Activated CD4-positive, alpha-beta T cell treated with anti-CD3 and anti-CD28 coated beads for 1 hour (primary cell): ENCODE results near the gene USP37.

Experiments
- DNase-seq: peaks from one replicate; pipeline ENCODE4 v3.0.0-alpha.2; 2020

The USP37 gene

DNA sequence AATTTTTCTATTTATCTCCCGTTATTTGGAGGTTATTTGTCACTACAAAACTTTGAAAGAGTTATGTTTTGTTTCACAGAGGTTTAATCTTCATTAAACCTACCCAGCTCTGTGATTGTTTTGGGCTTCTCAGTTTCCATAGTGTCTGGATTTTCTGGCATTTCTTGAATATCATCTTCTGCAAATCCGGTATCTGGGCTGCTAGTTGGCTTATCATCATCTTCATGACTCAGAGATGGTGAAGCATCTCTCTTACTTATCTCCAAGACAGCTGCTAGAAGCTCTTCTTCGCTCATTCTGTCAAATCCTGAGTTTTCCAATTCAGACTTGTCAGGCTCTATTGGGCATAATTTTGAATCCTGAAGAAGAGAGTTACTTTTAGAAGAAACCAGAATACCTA lies 93.6 kb downstream of the USP37 start:
- no peak for DNase-seq

DNA sequence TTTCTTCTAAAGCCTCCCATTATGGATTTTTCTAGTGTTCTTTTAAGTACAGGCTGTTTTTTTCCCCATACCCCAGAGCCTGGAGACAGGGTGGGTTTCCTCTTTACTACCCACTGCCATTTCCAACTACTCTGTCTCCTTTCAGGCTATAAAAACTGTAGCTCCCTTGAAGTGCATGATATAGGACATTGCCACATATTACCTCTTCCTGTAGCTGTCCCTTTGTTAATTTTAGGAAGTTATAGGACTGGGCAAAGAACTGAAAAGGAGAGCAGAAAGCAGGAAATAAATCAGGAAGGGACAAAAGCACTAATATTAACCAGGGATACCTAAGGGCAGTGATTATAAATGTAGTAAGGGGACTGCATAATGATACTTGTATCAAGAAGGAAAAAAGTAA lies 95.2 kb downstream of the USP37 start:
- DNase-seq = no peak

GRCh38 chr2:218471982-218472381 lies 96.2 kb downstream of the USP37 start:
- no peak for DNase-seq

DNA sequence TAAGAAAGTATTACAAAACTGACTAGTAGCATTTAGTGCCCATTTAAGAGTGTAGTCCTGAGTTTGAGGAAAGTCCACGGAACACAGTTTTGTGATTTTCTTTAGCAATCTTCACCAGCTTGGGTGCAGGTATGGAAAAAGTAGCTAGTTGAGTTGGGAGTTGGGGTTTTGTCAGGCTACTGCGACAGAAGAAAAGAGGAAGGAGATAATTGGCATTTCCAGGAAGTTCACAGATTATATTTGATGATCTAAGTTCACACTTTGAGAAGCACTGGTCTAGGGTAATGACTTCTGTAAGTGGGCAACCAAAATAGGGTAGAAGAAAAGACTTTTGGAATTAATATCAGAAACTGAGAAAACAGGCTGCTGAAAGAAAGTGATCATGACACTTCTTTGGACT lies 97.1 kb downstream of the USP37 start:
- DNase-seq = no peak

DNA sequence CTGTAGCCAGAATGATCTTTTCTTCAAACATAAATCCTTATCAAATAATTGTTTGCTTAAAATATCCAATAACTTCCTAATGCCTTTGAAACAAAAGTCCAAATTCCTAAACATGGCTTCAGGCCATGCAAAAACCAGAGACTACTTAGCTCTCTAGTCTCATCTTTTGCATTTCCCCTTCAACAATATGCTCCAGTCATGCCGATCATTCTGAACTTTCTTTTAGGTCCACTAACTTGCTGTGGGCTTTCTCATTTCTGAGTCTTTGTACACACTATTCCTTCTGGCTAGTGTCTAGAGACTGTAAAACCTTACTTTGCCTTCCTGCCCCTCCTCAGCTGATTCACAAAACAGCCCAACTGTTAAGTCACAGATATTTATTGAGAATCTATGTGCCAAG lies 97.7 kb downstream of the USP37 start:
- DNase-seq = no peak

- DNase-seq = no peak
These were observed 102.0 kb downstream of the USP37 start for GRCh38 chr2:218465987-218466633.

DNA sequence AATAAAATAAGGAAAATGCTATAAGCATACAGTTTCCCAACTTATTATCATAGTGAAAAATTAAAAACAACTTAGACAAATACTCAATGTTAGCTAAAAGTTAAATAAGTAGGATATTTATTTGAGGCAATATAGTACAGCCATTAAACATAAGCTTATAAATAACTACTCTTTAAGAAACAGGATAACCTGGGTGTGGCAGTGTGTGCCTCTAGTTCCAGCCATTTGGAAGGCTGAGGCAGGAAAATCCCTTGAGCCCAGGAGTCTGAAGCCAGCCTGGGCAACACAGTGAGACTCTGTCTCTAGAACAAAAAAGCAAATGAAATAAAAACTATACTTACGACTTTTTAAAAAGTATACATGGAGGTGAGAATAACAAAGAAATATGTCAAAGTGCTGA lies 109.6 kb downstream of the USP37 start:
- DNase-seq = no peak

GRCh38 chr2:218456849-218457248 lies 111.3 kb downstream of the USP37 start:
- no peak for DNase-seq

- no peak for DNase-seq
These were observed 116.1 kb downstream of the USP37 start for GRCh38 chr2:218452079-218452478.

DNA sequence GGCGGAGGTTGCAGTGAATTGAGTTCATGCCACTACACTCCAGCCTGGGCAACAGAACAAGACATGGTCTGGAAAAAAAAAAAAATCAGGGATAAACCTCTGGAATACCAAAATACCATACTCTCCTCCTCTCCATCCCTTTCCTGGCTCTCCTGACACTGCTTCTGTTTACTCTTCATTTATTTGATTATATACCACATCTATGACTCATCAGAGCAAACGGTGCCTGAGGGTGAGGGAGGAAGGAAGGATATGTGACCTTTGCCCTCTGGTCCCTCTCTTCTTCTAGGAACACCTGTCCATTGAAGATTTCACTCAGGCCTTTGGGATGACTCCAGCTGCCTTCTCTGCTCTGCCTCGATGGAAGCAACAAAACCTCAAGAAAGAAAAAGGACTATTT lies 119.2 kb downstream of the USP37 start:
- no peak for DNase-seq

DNA sequence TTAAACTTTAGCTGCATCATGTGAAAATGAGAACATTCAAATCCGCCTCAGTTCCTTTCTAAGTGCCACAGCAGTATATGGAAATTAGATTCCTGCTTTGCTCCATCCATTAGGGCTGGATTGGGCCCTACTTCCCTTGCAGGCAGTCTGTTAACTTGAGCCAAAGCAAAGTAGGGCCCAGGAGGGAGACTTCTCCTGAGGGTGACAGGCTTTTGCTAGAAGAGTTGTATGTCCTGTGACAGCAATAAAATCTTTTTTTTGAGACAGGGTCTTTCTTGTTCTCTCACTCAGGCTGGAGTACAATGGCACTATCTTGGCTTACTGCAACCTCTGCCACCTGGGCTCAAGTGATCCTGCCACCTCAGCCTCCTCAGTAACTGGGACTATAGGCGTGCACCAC lies 121.1 kb downstream of the USP37 start:
- DNase-seq = no peak

GRCh38 chr2:218446547-218446946 lies 121.6 kb downstream of the USP37 start:
- no peak for DNase-seq

- no peak for DNase-seq
These were observed 122.5 kb downstream of the USP37 start for GRCh38 chr2:218445602-218446001.

DNA sequence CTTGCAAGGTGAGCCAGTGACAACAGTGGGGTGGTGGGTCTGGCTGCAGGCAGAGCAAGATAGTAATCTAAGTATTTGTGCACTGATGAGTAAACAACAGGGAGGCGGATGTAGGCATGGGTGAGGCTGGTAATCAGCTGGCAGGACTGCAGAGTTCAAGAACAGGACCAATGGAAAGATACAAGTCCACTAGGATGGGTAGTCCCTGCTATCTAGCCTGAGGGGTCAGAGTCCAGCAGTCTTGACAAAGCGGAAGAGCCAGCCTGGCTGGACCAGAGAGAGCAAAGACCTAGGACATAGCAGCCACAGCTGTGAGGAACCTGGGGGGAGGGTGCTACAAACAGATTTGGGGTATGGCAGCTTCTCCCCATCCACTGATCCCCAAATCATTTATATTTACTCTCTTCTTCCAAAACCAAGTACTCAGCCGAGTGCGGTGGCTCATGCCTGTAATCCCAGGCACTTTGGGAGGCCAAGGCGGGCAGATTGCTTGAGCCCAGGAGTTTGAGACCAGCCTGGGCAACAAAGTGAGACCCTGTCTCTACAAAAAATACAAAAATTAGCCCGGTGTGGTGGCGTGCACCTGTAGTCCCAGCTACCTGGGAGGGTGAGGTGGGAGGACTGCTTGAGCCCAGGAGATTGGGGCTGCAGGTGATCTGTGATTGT lies 123.3 kb downstream of the USP37 start:
- no peak for DNase-seq

GRCh38 chr2:218438596-218438995 lies 129.6 kb downstream of the USP37 start:
- no peak for DNase-seq

GRCh38 chr2:218437969-218438368 lies 130.2 kb downstream of the USP37 start:
- no peak for DNase-seq

GRCh38 chr2:218436992-218437391 lies 131.2 kb downstream of the USP37 start:
- DNase-seq = no peak

DNA sequence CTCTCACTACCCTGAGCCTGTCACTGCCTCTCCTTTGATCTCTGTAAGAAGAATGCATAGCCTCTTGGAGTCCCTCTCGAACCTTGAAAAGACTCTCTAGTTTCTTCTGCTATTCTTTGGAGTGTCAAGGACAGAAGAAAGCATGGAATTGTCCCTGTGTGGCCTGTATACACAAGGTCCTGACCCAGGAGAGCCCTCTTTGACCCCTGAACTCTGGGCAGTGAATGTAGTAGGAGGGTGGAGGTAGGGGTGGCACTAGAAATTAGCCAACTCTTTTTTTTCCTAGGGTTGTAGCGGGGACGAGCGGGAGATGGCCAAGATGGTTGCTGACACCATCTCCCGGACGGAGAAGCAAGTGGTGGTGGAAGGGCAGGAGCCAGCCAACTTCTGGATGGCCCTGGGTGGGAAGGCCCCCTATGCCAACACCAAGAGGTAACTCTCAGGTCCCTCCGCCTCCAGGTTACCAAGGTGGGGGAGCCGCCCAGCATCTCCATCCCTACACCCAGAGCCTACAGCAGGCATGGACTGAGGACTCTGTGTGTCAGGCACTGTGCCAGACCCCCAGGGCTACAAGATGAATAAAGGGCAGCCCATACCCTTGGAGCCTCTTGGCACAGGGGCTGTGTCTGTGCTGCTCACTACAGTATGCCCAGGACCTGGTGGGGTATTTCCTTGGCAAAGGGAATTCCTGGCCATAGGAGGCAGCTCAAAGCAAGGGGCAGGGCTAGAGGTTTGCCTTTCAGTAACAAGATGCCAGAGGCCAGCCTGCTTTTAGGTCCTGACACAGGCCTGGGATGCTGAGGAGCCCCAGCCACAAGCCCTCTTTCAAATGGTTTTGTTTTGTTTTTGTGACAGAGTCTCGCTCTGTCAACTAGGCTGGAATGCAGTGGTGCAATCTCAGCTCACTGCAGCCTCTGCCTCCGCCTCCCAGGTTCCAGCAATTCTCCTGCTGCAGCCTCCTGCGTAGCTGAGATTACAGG lies 132.9 kb downstream of the USP37 start:
- no peak for DNase-seq

DNA sequence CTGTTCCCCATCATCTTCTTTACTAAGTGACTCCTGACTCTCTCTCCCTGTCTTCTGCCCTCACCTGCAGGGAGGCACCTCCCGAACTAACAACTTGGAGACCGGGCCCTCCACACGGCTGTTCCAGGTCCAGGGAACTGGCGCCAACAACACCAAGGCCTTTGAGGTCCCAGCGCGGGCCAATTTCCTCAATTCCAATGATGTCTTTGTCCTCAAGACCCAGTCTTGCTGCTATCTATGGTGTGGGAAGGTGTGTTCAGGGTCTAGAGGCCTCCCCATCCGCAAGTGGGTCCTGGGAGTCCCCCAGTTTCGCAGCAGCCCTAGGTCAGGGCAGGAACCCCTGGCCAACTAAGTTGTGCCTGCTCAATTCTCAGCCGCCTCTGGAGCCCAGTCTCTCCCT lies 133.7 kb downstream of the USP37 start:
- DNase-seq = no peak

- DNase-seq = no peak
These were observed 135.3 kb downstream of the USP37 start for GRCh38 chr2:218432676-218433365.

DNA sequence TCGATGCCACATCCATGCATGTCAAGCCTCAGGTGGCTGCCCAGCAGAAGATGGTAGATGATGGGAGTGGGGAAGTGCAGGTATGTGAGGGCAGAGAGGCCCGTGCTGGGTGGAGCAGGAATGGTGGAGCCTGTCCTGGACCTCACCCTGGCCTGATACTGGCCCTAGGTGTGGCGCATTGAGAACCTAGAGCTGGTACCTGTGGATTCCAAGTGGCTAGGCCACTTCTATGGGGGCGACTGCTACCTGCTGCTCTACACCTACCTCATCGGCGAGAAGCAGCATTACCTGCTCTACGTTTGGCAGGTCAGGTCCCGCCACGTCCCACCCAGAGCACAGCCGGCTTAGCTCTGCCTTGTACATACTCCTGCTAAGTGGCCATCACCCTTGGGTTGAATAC lies 136.3 kb downstream of the USP37 start:
- no peak for DNase-seq

- DNase-seq = no peak
These were observed 137.4 kb downstream of the USP37 start for GRCh38 chr2:218430721-218431120.
